Activated CD4-positive, alpha-beta memory T cell treated with anti-CD3 and anti-CD28 coated beads, Interleukin-2, amount 10 ng/mL, durations not matched to agents 7 days and 5 days (primary cell): ENCODE results near the gene CLEC4F. TPM values are rescaled to one million over a fixed set of nuclear protein-coding genes. Genes with fewer than 3 reads are reported as not detected.

ENCODE experiments used
- CTCF ChIA-PET: fragments of 350-600 bp; sonication (Branson Sonifier 250); formaldehyde crosslinking; loops from one replicate; lab custom pipeline; 2021; ENCODE audit warnings: antibody characterized with exemption, inconsistent platforms; lab: Charles Lee
- POLR2A ChIA-PET: fragments of 350-600 bp; sonication (Branson Sonifier 250); formaldehyde crosslinking; loops from one replicate; lab custom pipeline; 2021; ENCODE audit warnings: antibody characterized with exemption; lab: Charles Lee
- DNase-seq: peaks from one replicate; pipeline ENCODE4 v3.0.0-alpha.2; 2020
- H3K27ac Mint-ChIP-seq: one replicate; pipeline ENCODE4 v1.8.0; 2021; ENCODE audit warnings: mild to moderate bottlenecking, mixed read lengths
- H3K27me3 Mint-ChIP-seq: one replicate; pipeline ENCODE4 v1.8.0; 2021; ENCODE audit warnings: mixed read lengths
- H3K36me3 Mint-ChIP-seq: one replicate; pipeline ENCODE4 v1.8.0; 2021; ENCODE audit warnings: low read depth, mixed read lengths
- H3K4me1 Mint-ChIP-seq: one replicate; pipeline ENCODE4 v1.8.0; 2021; ENCODE audit warnings: mixed read lengths
- H3K4me3 Mint-ChIP-seq: one replicate; pipeline ENCODE4 v1.8.0; 2021; ENCODE audit warnings: mild to moderate bottlenecking, mixed read lengths
- H3K9me3 Mint-ChIP-seq: one replicate; pipeline ENCODE4 v1.8.0; 2021; ENCODE audit warnings: mixed read lengths
- total RNA-seq, 2 experiments: library from RNA; stranded (reverse); gene quantifications; one replicate each; pipeline ENCODE4 v1.2.3, GENCODE V29; 2021

CLEC4F gene
- total RNA-seq, 2 experiments from 2014 or later = not detected

DNA sequence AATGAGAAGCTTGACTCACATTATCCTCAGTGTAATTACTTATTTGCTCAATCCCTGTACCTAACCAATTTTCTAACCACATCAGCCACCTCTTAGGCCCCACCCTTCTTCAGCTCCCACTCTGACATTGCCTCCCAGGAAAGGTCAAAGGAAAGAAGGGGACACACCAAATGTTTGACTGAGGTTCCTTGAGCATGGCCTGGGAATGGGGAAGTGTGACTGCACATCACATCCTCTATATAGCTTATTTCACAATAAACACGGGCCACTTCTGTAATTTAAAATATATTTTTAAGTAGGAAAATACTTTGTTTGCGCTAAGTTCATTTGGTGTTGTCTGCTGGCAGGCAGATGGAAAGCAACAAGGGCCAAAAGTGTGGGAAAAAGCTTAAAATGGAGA lies 26.9 kb downstream of the CLEC4F start:
- POLR2A ChIA-PET = no interaction called here
- DNase-seq = no peak
- Mint-ChIP-seq H3K4me1 (peaks cover 9% of the 10 kb centered on the region), H3K27me3 (peaks cover 44% of the 10 kb centered on the region), H3K9me3 (no peaks in the 10 kb centered on the region), H3K27ac (no peak overlapping the region), H3K36me3 (no peaks in the 10 kb centered on the region), H3K4me3 (no peak overlapping the region)
- CTCF ChIA-PET = interaction anchor here (0.8 kb wide), 1 partner anchor 26 kb away, joined by 3 read pairs; no protein-coding TSS in a partner anchor

DNA sequence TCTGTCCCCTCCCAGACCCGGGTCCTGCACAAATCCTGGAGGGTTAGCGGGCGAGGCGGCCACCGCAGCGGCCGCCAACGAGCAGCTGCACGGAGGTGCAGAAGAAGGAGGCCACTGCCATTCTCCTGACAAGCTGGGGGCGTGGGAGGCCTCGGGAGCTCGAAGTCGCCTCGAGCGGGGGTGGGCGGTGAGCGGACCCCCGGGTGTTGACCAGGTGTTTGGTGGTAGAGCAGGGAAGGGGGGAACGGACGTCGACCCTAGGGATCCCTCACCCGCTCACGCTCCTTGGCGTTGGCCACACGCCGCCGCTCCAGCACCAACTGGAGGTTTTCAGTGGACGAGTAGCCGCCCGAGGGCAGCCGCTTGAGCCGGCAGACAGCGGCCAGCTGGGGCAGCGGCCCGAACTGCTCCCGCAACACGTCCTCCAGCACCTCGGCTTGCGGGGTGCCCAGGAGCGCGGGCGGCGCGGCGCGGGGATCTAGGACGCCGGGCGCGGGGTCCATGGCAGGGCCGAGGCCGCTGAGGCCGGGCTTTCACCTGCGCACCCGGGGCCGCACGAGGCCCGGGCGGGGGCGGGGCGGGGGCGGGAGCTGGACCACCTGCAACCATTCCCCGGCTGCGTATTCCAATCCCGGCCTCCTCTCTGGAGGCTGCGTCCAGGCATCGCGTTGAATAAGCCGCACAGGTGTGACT lies 30.1 kb downstream of the CLEC4F start, which contains the start of gene FIGLA:
Gene FIGLA, minus strand, starts transcription at position 508 of the 693 bp plus-strand sequence. Its CDS starts 5 bp downstream, at position 503.
- DNase-seq = no peak
- Mint-ChIP-seq H3K36me3 (no peaks in the 10 kb centered on the region), H3K9me3 (no peaks in the 10 kb centered on the region), H3K27ac (no peak within 1 kb of the TSS), H3K4me1 (peaks cover 9% of the 10 kb centered on the region), H3K27me3 (peaks cover 59% of the 10 kb centered on the region), H3K4me3 (peak within 1 kb of the TSS; percentile 47)
- ChIA-PET POLR2A (no interaction called here), CTCF (interaction anchor here (0.7 to 1.9 kb wide), 9 partner anchors 9 to 175 kb away, joined by 3 to 6 read pairs (median 3); partner anchors contain the start of gene ADD2)

DNA sequence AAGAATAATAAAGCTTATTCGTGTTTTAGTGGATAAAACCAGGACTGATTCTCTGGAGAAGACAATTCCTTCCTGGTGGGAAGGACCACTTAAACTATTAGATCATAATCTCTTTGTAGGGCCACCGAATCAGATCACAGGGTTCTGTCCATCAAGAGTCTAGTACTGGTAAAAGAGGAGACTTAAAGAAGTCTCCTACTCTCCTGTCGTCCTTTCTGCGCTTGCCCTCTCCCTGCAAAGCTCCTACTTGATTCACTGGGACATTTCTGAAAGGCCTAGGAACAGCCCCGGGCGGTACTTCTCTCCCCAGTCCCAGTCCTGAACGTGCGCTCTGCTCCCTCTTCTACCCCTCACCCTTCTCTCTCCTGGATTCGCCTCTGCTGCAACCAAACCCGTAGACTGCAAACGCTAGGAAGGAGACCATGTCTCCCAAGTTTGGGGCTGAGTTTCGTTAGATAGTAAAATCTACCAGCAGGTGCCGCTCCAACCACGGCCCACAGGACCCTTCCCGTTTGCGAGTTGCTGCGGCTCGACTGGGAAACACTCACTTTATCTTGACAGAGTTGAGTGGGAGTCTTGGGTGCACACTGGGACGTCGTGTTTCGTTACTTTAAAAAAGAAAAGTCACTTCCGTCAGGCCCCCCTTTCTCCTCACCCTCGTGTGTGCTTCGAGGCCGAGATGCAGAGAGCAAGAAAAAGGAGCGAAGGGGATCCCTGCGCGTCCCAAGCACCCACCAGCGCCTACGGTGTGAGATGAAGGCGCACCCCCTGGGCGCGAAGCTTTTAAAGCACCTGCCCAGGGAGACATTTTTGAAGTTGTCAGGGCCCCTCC lies 30.9 kb downstream of the CLEC4F start:
- H3K4me1 Mint-ChIP-seq = peaks cover 9% of the 10 kb centered on the region
- POLR2A ChIA-PET = no interaction called here
- H3K4me3 Mint-ChIP-seq = peak overlapping the region; percentile 47
- H3K27ac Mint-ChIP-seq = no peak overlapping the region
- peak; percentile 66 for DNase-seq
- CTCF ChIA-PET = interaction anchor here (0.7 to 1.9 kb wide), 12 partner anchors 8 to 164 kb away, joined by 3 to 7 read pairs (median 4); partner anchors contain the start of gene ADD2
- H3K9me3 Mint-ChIP-seq = no peaks in the 10 kb centered on the region
- peaks cover 55% of the 10 kb centered on the region for H3K27me3 Mint-ChIP-seq
- H3K36me3 Mint-ChIP-seq = no peaks in the 10 kb centered on the region

DNA sequence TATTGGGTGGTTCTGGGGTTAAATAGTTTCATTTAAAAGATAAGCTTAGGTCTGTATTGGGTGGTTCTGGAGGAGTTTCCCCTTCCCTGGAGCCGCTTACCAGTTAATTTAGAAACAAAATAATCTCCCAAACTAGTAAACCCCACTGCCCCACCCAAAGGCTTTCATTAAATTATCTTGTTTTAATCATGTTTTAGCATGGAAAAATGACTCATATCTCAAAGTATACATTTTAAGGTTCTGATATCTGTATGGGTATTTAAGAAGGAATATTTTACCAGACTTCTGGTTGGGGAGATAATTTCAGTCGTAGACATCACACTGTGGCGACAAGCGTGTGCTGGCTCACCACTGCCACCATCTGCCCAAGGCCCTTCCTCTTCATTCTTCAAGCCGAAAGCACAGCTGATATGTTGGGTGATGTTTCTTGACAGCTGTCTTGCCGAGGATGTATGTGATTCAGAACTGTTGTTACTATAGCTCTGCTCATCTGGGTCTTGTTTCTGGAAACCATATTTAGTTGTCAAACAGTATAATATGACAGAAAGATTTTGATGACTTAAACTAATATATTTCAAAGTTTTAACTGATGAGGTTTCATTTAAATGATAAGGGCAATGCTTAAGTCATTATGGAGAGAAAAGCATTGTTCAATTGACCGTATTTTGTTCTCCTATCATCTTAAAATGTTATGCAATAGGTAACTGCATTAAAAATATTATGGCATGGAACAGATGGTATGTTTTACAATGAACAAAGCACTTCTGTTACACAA lies 35.1 kb downstream of the CLEC4F start:
- no peak overlapping the region for H3K27ac Mint-ChIP-seq
- POLR2A ChIA-PET = no interaction called here
- H3K9me3 Mint-ChIP-seq = no peaks in the 10 kb centered on the region
- DNase-seq = no peak
- H3K4me1 Mint-ChIP-seq = peaks cover 6% of the 10 kb centered on the region
- H3K27me3 Mint-ChIP-seq = peaks cover 37% of the 10 kb centered on the region
- no peak overlapping the region for H3K4me3 Mint-ChIP-seq
- CTCF ChIA-PET = interaction anchor here (0.6 to 2.0 kb wide), 6 partner anchors 9 to 481 kb away, joined by 3 to 7 read pairs (median 4); no protein-coding TSS in a partner anchor
- no peaks in the 10 kb centered on the region for H3K36me3 Mint-ChIP-seq

DNA sequence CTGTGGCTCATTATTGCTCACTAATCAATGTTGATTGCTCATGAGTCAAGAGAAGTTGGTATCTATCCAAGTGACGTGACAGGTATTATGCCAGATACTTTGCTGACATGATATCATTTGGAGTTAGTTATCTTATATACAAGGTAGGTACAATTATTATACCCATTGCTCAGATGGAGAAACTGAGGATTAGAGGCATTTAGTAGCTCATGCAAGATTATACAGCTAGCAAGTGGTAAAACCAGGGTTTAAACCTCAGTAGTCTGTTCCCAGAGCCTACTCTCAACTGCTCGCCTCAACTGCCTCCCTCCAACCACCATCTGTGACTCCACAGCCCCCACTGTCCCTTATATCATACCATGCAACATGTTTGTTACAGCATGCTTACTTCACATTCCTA lies 36.1 kb downstream of the CLEC4F start:
- peaks cover under 1% of the 10 kb centered on the region for H3K4me1 Mint-ChIP-seq
- peaks cover 38% of the 10 kb centered on the region for H3K27me3 Mint-ChIP-seq
- H3K36me3 Mint-ChIP-seq = no peaks in the 10 kb centered on the region
- no peak for DNase-seq
- CTCF ChIA-PET = interaction anchor here (0.6 to 2.0 kb wide), 3 partner anchors 8 to 480 kb away, joined by 4 to 7 read pairs (median 5); no protein-coding TSS in a partner anchor
- no peaks in the 10 kb centered on the region for H3K9me3 Mint-ChIP-seq
- POLR2A ChIA-PET = no interaction called here
- H3K27ac Mint-ChIP-seq = no peak overlapping the region
- no peak overlapping the region for H3K4me3 Mint-ChIP-seq

DNA sequence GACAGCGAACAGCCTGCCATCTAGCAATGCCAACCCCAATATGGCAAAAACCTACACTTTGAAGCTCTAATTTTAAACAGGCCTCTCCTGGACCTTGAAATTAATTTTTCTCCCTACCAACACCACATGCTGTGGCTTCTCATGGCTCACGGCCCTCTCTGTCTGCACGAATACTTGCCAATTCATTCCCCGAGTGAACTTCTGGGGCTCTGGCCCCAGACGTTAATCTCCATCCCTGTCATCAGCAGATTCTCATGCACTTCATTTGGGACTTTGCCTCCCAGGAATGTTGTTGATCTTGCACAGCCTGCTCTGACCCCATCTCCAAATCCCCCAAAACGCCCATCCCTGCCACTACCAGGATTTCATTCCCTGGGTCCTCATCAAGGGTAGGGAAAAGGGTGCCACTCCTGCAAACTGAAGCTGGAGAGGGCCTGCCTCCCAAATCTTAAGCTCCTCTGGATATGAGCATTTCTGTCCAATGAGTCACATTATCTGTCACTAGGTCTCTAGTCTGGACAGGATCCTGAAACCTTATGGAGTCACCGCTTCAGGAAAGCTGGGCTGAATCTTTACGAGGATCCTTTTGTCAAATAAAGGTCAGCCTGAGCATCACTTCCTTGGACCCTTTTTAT lies 40.4 kb downstream of the CLEC4F start:
- H3K4me1 Mint-ChIP-seq = no peaks in the 10 kb centered on the region
- ChIA-PET CTCF (interaction anchor here (1.8 kb wide), 1 partner anchor 168 kb away, joined by 6 read pairs; no protein-coding TSS in a partner anchor), POLR2A (no interaction called here)
- no peak overlapping the region for H3K27ac Mint-ChIP-seq
- no peaks in the 10 kb centered on the region for H3K9me3 Mint-ChIP-seq
- no peak overlapping the region for H3K4me3 Mint-ChIP-seq
- H3K36me3 Mint-ChIP-seq = no peaks in the 10 kb centered on the region
- DNase-seq = no peak
- peaks cover 35% of the 10 kb centered on the region for H3K27me3 Mint-ChIP-seq

DNA sequence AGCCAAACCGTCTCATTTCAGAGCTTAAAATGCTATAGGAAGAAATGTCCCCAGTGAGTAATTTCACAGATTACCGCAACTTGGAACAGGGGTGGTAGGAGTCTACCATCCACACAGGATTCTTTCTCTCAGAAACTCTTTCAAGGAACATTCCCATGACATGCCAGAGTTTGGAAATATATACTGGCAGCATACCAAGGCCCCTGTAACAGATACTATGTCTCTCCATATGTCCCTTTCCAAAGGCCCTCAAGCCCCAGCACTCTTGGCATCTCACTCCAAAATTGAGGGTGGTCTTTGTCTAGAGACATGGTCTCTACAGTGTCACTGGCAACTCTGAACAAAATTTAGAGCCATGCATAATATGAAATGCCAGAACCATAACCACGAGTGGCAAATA lies 40.9 kb downstream of the CLEC4F start:
- Mint-ChIP-seq H3K27ac (no peak overlapping the region), H3K4me1 (no peaks in the 10 kb centered on the region), H3K9me3 (no peaks in the 10 kb centered on the region), H3K36me3 (no peaks in the 10 kb centered on the region), H3K27me3 (peaks cover 39% of the 10 kb centered on the region), H3K4me3 (no peak overlapping the region)
- POLR2A ChIA-PET = no interaction called here
- no peak for DNase-seq
- CTCF ChIA-PET = interaction anchor here (1.2 kb wide), 1 partner anchor 12 kb away, joined by 3 read pairs; the partner anchor contains the start of gene ADD2

DNA sequence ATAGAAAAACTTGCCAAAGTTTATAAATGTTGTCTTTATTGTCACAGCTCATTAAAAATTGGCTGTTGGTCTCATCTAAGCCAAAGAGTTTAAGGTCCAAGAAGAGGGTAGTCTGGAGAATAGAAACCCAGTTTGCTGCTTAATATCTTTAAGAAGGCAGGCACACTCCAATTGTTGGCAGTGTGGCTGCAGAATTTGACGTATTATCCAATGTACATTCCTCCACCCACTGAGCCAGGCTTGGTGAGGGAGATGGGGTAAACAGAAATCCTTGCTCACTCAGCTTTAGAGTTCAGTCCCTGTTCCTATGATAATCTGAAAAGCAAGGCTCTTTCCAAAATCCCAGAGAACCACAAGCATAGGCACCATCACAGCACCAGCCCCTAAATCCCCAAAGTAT lies 41.7 kb downstream of the CLEC4F start:
- Mint-ChIP-seq H3K36me3 (no peaks in the 10 kb centered on the region), H3K27ac (no peak overlapping the region), H3K27me3 (peaks cover 46% of the 10 kb centered on the region), H3K4me3 (no peak overlapping the region), H3K4me1 (no peaks in the 10 kb centered on the region), H3K9me3 (peaks cover under 1% of the 10 kb centered on the region)
- CTCF ChIA-PET = interaction anchor here (1.2 kb wide), 1 partner anchor 11 kb away, joined by 3 read pairs; the partner anchor contains the start of gene ADD2
- DNase-seq = no peak
- POLR2A ChIA-PET = no interaction called here

DNA sequence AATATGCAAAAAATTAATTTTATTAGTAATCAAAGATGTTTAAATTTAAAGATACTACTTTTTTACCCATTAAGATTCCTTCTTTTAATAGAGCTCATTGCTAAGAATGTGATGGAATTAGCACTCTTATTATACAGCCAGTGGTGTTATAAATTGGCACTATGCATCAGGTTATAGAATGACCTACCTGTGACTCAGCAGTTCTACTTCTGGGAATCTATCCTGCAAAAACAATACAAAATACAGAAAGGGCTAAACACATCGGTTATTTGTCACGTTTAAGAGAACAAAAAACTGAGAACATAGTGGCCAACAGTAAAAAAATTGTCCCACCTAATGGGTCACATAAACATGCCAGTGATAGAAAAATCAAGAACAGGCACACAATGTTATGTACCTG lies 42.9 kb downstream of the CLEC4F start:
- no peak for DNase-seq
- Mint-ChIP-seq H3K27ac (no peak overlapping the region), H3K27me3 (peaks cover 55% of the 10 kb centered on the region), H3K9me3 (peaks cover 2% of the 10 kb centered on the region), H3K4me1 (no peaks in the 10 kb centered on the region), H3K36me3 (no peaks in the 10 kb centered on the region), H3K4me3 (no peak overlapping the region)
- CTCF ChIA-PET = no interaction called here
- POLR2A ChIA-PET = no interaction called here

DNA sequence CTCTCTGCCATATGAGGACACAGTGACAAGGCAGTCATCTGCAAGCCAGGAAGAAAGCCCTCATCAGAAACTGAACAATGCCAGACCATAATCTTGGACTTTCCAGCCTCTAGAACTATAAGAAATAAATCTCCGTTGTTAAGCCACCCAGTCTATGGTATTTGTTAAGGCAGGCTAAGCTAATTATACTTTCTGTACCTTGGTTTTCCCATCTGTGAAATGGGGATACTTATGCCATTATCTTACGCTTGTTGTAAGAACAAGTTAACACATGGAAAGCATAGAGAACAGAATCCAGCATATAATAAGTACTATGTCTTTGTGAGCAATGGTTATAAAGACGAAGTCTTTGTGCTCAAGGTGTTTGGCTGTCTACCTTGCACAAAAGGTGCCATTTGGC lies 44.1 kb downstream of the CLEC4F start:
- Mint-ChIP-seq H3K27me3 (peaks cover 57% of the 10 kb centered on the region), H3K27ac (no peak overlapping the region), H3K4me1 (peaks cover 3% of the 10 kb centered on the region), H3K9me3 (peaks cover 2% of the 10 kb centered on the region), H3K4me3 (no peak overlapping the region), H3K36me3 (no peaks in the 10 kb centered on the region)
- POLR2A ChIA-PET = no interaction called here
- CTCF ChIA-PET = interaction anchor here (1.1 kb wide), 1 partner anchor 9 kb away, joined by 7 read pairs; no protein-coding TSS in a partner anchor
- no peak for DNase-seq

DNA sequence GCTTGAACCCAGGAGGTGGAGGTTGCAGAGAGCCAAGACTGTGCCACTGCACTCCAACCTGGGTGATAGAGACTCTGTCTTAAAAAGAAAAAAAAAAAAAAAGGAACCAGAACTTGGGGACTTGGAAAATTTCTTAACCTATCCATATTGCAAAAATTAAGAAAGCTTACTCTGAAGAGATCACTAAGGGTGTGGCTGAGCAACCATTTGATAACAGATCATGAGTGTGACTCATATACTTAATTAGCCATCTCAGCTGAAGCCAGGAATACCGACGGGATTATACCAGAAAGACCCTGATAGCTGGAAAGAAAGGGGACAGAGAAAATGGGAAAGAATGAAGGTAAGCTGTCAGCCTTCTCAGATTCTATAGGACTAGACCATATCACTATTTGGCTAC lies 45.3 kb downstream of the CLEC4F start:
- POLR2A ChIA-PET = no interaction called here
- H3K27me3 Mint-ChIP-seq = peaks cover 54% of the 10 kb centered on the region

More for the DNA sequence above, 45.3 kb downstream of the CLEC4F start:
- no peak overlapping the region for H3K4me3 Mint-ChIP-seq
- no peak for DNase-seq
- H3K9me3 Mint-ChIP-seq = peaks cover 2% of the 10 kb centered on the region
- no peaks in the 10 kb centered on the region for H3K36me3 Mint-ChIP-seq
- H3K27ac Mint-ChIP-seq = no peak overlapping the region
- CTCF ChIA-PET = no interaction called here
- H3K4me1 Mint-ChIP-seq = peaks cover 5% of the 10 kb centered on the region
